Esophagus muscularis mucosa (tissue), 4 donors: Measurements from ENCODE around the gene ZNF394. TPM values are rescaled to one million over a fixed set of nuclear protein-coding genes. Genes with fewer than 3 reads are reported as not detected.

Experiments used
- DNase-seq: peaks from one replicate; pipeline ENCODE4 v3.0.0-alpha.2; 2017; ENCODE audit errors: extremely low spot score
- H3K27ac ChIP-seq, 4 donors: fragments of 200-600 bp; sonication (generic); replicated peaks in 1 of 4; 1 replicate in 3 of 4; 2 replicates in 1 of 4; pipeline ENCODE4 v1.5.1; 2016 to 2019; ENCODE audit warnings: mild to moderate bottlenecking in 1 of 4
- H3K27me3 ChIP-seq, 4 donors: fragments of 200-600 bp; sonication (generic); one replicate each; pipeline versions ENCODE4 v1.5.1 to v1.6.0; 2016 to 2019
- H3K36me3 ChIP-seq, 4 donors: fragments of 200-600 bp; sonication (generic); one replicate each; pipeline ENCODE4 v1.5.1; 2016 to 2019
- H3K4me1 ChIP-seq, 4 donors: fragments of 200-600 bp; sonication (generic); one replicate each; pipeline ENCODE4 v1.5.1; 2016 to 2019
- H3K4me3 ChIP-seq, 4 donors: fragments of 200-600 bp; sonication (generic); 1 replicate in 2 of 4; 2 replicates in 2 of 4; pipeline ENCODE4 v1.5.1; 2016 to 2019; ENCODE audit warnings: mild to moderate bottlenecking in 4 of 4, moderate library complexity in 1 of 4
- H3K9me3 ChIP-seq, 4 donors: fragments of 200-600 bp; sonication (generic); 1 replicate in 3 of 4; 2 replicates in 1 of 4; pipeline ENCODE4 v1.5.1; 2016 to 2019
- CTCF ChIP-seq, 3 experiments: fragments of 200-600 bp in 2 of 3; fragments of 450-650 bp in 1 of 3; sonication (generic) in 2 of 3; IDR thresholded peaks; one replicate each; pipeline ENCODE4 v1.5.1; 2017 to 2019; ENCODE audit warnings: antibody characterized with exemption in 3 of 3, mild to moderate bottlenecking in 2 of 3, moderate library complexity in 1 of 3
- EP300 ChIP-seq: sonication (generic); formaldehyde crosslinking; IDR thresholded peaks from one replicate; pipeline ENCODE4 v1.6.1; 2017; ENCODE audit warnings: antibody characterized with exemption
- POLR2A ChIP-seq: fragments of 450-650 bp; IDR thresholded peaks from one replicate; pipeline ENCODE4 v1.6.1; 2017; ENCODE audit warnings: antibody characterized with exemption, moderate library complexity, mild to moderate bottlenecking, low read depth
- POLR2AphosphoS5 ChIP-seq, 2 donors: sonication (generic); formaldehyde crosslinking; IDR thresholded peaks; one replicate each; pipeline ENCODE4 v1.6.1; 2017; ENCODE audit warnings: antibody characterized with exemption in 2 of 2
- WGBS: methylation state at CpG from one replicate; pipeline ENCODE4 v1.1.5; 2018; 5-methylcytosine and 5-hydroxymethylcytosine counted together
- intact Hi-C: fragments of 100-400 bp; cut with DNase I; formaldehyde crosslinking; loops from one replicate; pipeline ENCODE4 v1.15.1; 2023
- total RNA-seq, 4 donors: library from RNA; depleted of rRNA; stranded (reverse); fragments of >200 nt; gene quantifications; one replicate each; pipeline versions ENCODE4 v1.1.0 to v1.2.1, GENCODE V29; 2016

The ZNF394 gene
- total RNA-seq, 4 donors from 2014 or later: 26.6 to 37.9 (median 32.7) TPM

GRCh38 chr7:99485094-99485493 lies 15.0 kb downstream of the ZNF394 start:
- intact Hi-C loops: no loop called here
- no peaks in the 10 kb centered on the region for H3K4me1 ChIP-seq
- DNase-seq: no peak
- H3K27me3 ChIP-seq: no peaks in the 10 kb centered on the region
- no peaks in the 10 kb centered on the region for H3K9me3 ChIP-seq
- 89% methylated on average over 5 of the region's 5 CpGs for WGBS
- no peak for TF ChIP-seq CTCF (IDR thresholded peaks at IDR 0.05)
- TF ChIP-seq POLR2AphosphoS5 (IDR thresholded peaks at IDR 0.05): no peak
- TF ChIP-seq POLR2A: no peak
- no peak for TF ChIP-seq EP300
- H3K27ac ChIP-seq: no peak overlapping the region
- H3K4me3 ChIP-seq: no peak overlapping the region
- peaks cover 0 to 47% (median 30%) of the 10 kb centered on the region in 4 donors for H3K36me3 ChIP-seq

- Histone ChIP-seq H3K27ac (peak overlapping the region in 2 of 4 donors; percentile 0 to 24), H3K27me3 (no peaks in the 10 kb centered on the region), H3K9me3 (no peaks in the 10 kb centered on the region), H3K36me3 (peaks cover 0 to 30% (median 22%) of the 10 kb centered on the region in 4 donors), H3K4me3 (no peak overlapping the region), H3K4me1 (peaks cover 11 to 21% (median 15%) of the 10 kb centered on the region in 4 donors)
- no peak for DNase-seq
- TF ChIP-seq POLR2A: no peak
- no peak for TF ChIP-seq POLR2AphosphoS5 (IDR thresholded peaks at IDR 0.05)
- no peak for TF ChIP-seq CTCF (IDR thresholded peaks at IDR 0.05)
- no peak for TF ChIP-seq EP300
- WGBS: 60% methylated on average over 13 of the region's 15 CpGs
- intact Hi-C loops: no loop called here
Measured at GRCh38 chr7:99478464-99479440, 21.3 kb downstream of the ZNF394 start.

GRCh38 chr7:99476107-99476506 lies 24.0 kb downstream of the ZNF394 start:
- 68% methylated on average over 5 of the region's 5 CpGs for WGBS
- H3K27me3 ChIP-seq: no peaks in the 10 kb centered on the region
- no peak overlapping the region for H3K4me3 ChIP-seq
- TF ChIP-seq POLR2AphosphoS5 (IDR thresholded peaks at IDR 0.05) (no peak), POLR2A (no peak), CTCF (IDR thresholded peaks at IDR 0.05) (no peak), EP300 (no peak)
- H3K27ac ChIP-seq: no peak overlapping the region
- DNase-seq: no peak
- peaks cover 25 to 40% (median 34%) of the 10 kb centered on the region in 4 donors for H3K4me1 ChIP-seq
- intact Hi-C loops: no loop called here
- no peaks in the 10 kb centered on the region for H3K9me3 ChIP-seq
- H3K36me3 ChIP-seq: peaks cover 0 to 22% (median 16%) of the 10 kb centered on the region in 4 donors

GRCh38 chr7:99473315-99473596 lies 26.8 kb downstream of the ZNF394 start:
- Histone ChIP-seq H3K4me1 (peaks cover 21 to 29% (median 26%) of the 10 kb centered on the region in 4 donors), H3K27ac (peak overlapping the region; percentile 90 to 93 (median 91)), H3K9me3 (no peaks in the 10 kb centered on the region), H3K36me3 (peaks cover 0 to 2% (median under 1%) of the 10 kb centered on the region in 4 donors), H3K4me3 (peak overlapping the region; percentile 64 to 89 (median 82)), H3K27me3 (no peaks in the 10 kb centered on the region)
- intact Hi-C loops: loop anchor here (2.0 kb wide), 1 partner anchor 26 kb away; no protein-coding TSS in a partner anchor
- no peak for TF ChIP-seq CTCF (IDR thresholded peaks at IDR 0.05)
- no peak for TF ChIP-seq POLR2A
- TF ChIP-seq EP300: no peak
- no peak for TF ChIP-seq POLR2AphosphoS5 (IDR thresholded peaks at IDR 0.05)
- DNase-seq: no peak
- 1% methylated on average over 7 of the region's 7 CpGs for WGBS
